Activated CD8-positive, alpha-beta memory T cell treated with anti-CD3 and anti-CD28 coated beads for 1 hour (primary cell): ENCODE measurements around the gene CBX3.
"Not testable (repeated sequence)": the region's sequence is repeated elsewhere in the genome, so short reads cannot be mapped to it uniquely, and the experiment has no call there.

Experiments used
- DNase-seq, 2 donors: peaks; one replicate each; pipeline ENCODE4 v3.0.0-alpha.2; 2020; ENCODE audit warnings: low read depth in 1 of 2; ENCODE audit errors: extremely low read depth in 1 of 2

CBX3 gene

GRCh38 chr7:26187380-26188205 lies 14.0 kb upstream of the CBX3 start:
- DNase-seq: no peak

- DNase-seq: no peak
These were observed 13.2 kb upstream of the CBX3 start for GRCh38 chr7:26188206-26188956.

GRCh38 chr7:26188957-26189541 lies 12.5 kb upstream of the CBX3 start:
- DNase-seq: no peak

GRCh38 chr7:26189697-26190096 lies 11.8 kb upstream of the CBX3 start:
- DNase-seq: no peak

GRCh38 chr7:26190417-26190869 lies 11.1 kb upstream of the CBX3 start:
- DNase-seq: no peak

GRCh38 chr7:26191233-26191973 lies 10.1 kb upstream of the CBX3 start:
- DNase-seq: no peak

- no peak for DNase-seq
These were observed 9.5 kb upstream of the CBX3 start for GRCh38 chr7:26191974-26192479.

- DNase-seq: no peak
These were observed 9.0 kb upstream of the CBX3 start for GRCh38 chr7:26192485-26193087.

- no peak for DNase-seq
These were observed 7.9 kb upstream of the CBX3 start for GRCh38 chr7:26193432-26194207.

GRCh38 chr7:26194764-26195163 lies 6.8 kb upstream of the CBX3 start:
- not testable (repeated sequence) for DNase-seq

- no peak for DNase-seq
These were observed 6.4 kb upstream of the CBX3 start for GRCh38 chr7:26195182-26195581.

GRCh38 chr7:26195867-26196657 lies 5.5 kb upstream of the CBX3 start:
- DNase-seq: no peak

GRCh38 chr7:26197153-26198115 lies 4.1 kb upstream of the CBX3 start:
- DNase-seq: no peak

GRCh38 chr7:26198133-26198780 lies 3.3 kb upstream of the CBX3 start:
- no peak for DNase-seq

- no peak for DNase-seq
These were observed 2.8 kb upstream of the CBX3 start for GRCh38 chr7:26198781-26199169.

GRCh38 chr7:26199301-26200037 lies 2.1 kb upstream of the CBX3 start:
- DNase-seq: peak; percentile 20 to 44

- peak; percentile 42 to 67 for DNase-seq
These were observed 1.5 kb upstream of the CBX3 start for GRCh38 chr7:26200038-26200443.
